Adrenal gland (tissue), 12 donors: Measurements from ENCODE around the gene ADAMTS12. TPM values are rescaled to one million over a fixed set of nuclear protein-coding genes. Genes with fewer than 3 reads are reported as not detected.
"Not testable (repeated sequence)": the region's sequence is repeated elsewhere in the genome, so short reads cannot be mapped to it uniquely, and the experiment has no call there.

Source experiments
- DNase-seq, 7 donors: peaks; one replicate each; pipeline ENCODE4 v3.0.0-alpha.2; 2019 to 2020
- H3K27ac ChIP-seq, 5 donors: fragments of 200-600 bp; sonication (generic) in 4 of 5; 1 replicate in 3 of 5; 2 replicates in 2 of 5; pipeline versions ENCODE4 v1.5.1 to v1.8.0; 2016 to 2020; ENCODE audit warnings: mild to moderate bottlenecking in 1 of 5
- H3K27me3 ChIP-seq: fragments of 200-600 bp; 2 replicates; pipeline ENCODE4 v1.8.0; 2021
- H3K36me3 ChIP-seq, 2 donors: fragments of 200-600 bp; replicated peaks in 1 of 2; 1 replicate in 1 of 2; 2 replicates in 1 of 2; pipeline versions ENCODE4 v1.5.1 to v1.8.0; 2018 to 2022
- H3K4me1 ChIP-seq, 2 donors: fragments of 200-600 bp; replicated peaks in 1 of 2; 1 replicate in 1 of 2; 2 replicates in 1 of 2; pipeline versions ENCODE4 v1.5.1 to v1.8.0; 2018 to 2021
- H3K4me3 ChIP-seq, 4 donors: fragments of 200-600 bp; sonication (generic) in 3 of 4; one replicate each; pipeline ENCODE4 v1.5.1; 2016 to 2018
- H3K9me3 ChIP-seq, 3 donors: fragments of 200-600 bp; sonication (generic) in 1 of 3; replicated peaks in 1 of 3; 1 replicate in 2 of 3; 2 replicates in 1 of 3; pipeline versions ENCODE4 v1.5.1 to v1.8.0; 2016 to 2021
- CTCF ChIP-seq, 6 experiments: fragments of 450-650 bp in 4 of 6; fragments of 200-600 bp in 2 of 6; sonication (generic) in 1 of 6; IDR thresholded peaks; 1 replicate in 5 of 6; 2 replicates in 1 of 6; pipeline versions ENCODE4 v1.5.1 to v1.8.0; 2016 to 2021; ENCODE audit warnings: antibody characterized with exemption in 6 of 6, mild to moderate bottlenecking in 2 of 6, moderate library complexity in 1 of 6
- POLR2A ChIP-seq, 2 donors: fragments of 450-650 bp; IDR thresholded peaks; one replicate each; pipeline ENCODE4 v1.6.1; 2017; ENCODE audit warnings: antibody characterized with exemption in 2 of 2, mild to moderate bottlenecking in 2 of 2, moderate library complexity in 1 of 2
- WGBS, 4 donors: extraction: QIAGEN DNeasy Blood & Tissue Kit in 2 of 4; methylation state at CpG; one replicate each; pipeline versions ENCODE4 v1.1.5 to v1.1.7; 2013 to 2017; 5-methylcytosine and 5-hydroxymethylcytosine counted together
- intact Hi-C, 2 donors: fragments of 100-400 bp; cut with DNase I; formaldehyde crosslinking; loops; one replicate each; pipeline versions ENCODE4 v1.14.1 to v1.15.0; 2022 to 2023
- polyA plus RNA-seq, 3 donors: library from polyadenylated mRNA; stranded (reverse); fragments of 200-250 nt in 2 of 3; fragments of 350-450 nt in 1 of 3; fragmentation: Illumina TruSeq in 1 of 3; extraction: RNeasy Lipid Tissue Mini Kit (QIAGEN cat#74804) in 1 of 3; gene quantifications; one replicate each; pipeline ENCODE4 v1.2.3, GENCODE V29; 2013 to 2014
- total RNA-seq, 9 donors: library from RNA; depleted of rRNA in 4 of 9; stranded (reverse); fragments of >200 nt in 4 of 9; fragments of 120-200 nt in 1 of 9; fragmentation: NEBNext Ultra II Directional in 1 of 9; extraction: Animal tissue kit (Norgen Biotek cat#: 25700) in 1 of 9; gene quantifications; one replicate each; pipeline versions ENCODE4 v1.1.0 to v1.2.4, GENCODE V29; 2013 to 2023
- donor health status: healthy with polysubstance abuse.
- donor health status: Bipolar disorder and iron deficiency.
- donor health status: DM: yes; HTN: yes; CAD: no.
- donor health status: DM: no; HTN: no; CAD: no.
- donor health status: DM: no; HTN: no; CAD: no.
- donor health status: DM: yes; HTN: yes; CAD: no.

ADAMTS12 gene
- total and polyA plus RNA-seq, 12 donors = 1.9 to 76.1 (median 10.5) TPM

GRCh38 chr5:33927685-33928084 lies 35.9 kb upstream of the ADAMTS12 start:
- intact Hi-C loops = no loop called here
- Histone ChIP-seq H3K9me3 (no peaks in the 10 kb centered on the region), H3K4me3 (no peak overlapping the region), H3K27ac (no peak overlapping the region), H3K27me3 (no peaks in the 10 kb centered on the region), H3K4me1 (no peaks in the 10 kb centered on the region), H3K36me3 (no peaks in the 10 kb centered on the region)
- TF ChIP-seq POLR2A (IDR thresholded peaks at IDR 0.05) = no peak
- TF ChIP-seq CTCF (IDR thresholded peaks at IDR 0.05) = no peak
- 40 to 69% (median 60%) methylated on average over 4 of the region's 4 CpGs for WGBS, 4 donors
- DNase-seq = no peak

DNA sequence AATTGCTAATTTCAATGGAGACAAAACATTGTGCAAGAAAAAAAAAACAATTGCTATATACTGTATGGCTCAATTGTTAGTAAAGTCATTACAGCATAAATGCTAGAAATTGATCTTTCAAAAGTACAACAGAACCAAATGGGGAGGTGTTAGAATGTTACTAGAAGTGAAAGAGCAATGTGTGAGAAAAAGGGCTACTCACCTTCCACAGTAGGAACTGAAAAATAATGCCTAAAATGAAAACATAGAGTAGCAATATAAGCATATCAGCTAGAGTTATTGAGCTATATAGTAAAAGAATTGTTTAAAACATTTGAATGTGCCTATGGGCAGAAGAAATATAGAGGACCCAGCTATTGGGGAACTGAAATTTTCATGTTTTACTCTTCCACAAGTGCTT lies 33.5 kb upstream of the ADAMTS12 start:
- Histone ChIP-seq H3K36me3 (no peaks in the 10 kb centered on the region), H3K27ac (no peak overlapping the region), H3K4me1 (no peaks in the 10 kb centered on the region), H3K4me3 (no peak overlapping the region), H3K9me3 (no peaks in the 10 kb centered on the region), H3K27me3 (no peaks in the 10 kb centered on the region)
- intact Hi-C loops = no loop called here
- no peak for TF ChIP-seq CTCF (IDR thresholded peaks at IDR 0.05)
- no peak for TF ChIP-seq POLR2A (IDR thresholded peaks at IDR 0.05)
- no peak for DNase-seq

DNA sequence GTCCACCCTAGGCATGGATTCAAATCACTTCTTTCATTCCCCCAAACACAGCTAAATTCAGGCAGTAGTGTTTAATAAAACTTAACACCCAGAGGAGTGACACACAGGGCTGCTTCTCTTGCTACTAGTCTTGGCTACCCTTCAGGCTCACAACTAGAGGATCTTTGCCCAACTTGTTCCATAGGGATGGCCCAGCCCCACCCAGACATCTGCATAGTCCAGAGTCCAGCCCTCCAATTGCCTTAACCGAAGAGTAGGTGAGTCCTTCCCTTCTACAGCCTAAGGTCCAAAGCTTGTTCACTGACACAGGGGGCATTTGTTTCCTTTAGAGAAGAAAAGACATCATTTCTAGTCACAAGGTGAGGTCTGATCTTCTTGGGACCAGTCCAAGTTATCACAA lies 29.2 kb upstream of the ADAMTS12 start:
- TF ChIP-seq CTCF (IDR thresholded peaks at IDR 0.05) (no peak), POLR2A (IDR thresholded peaks at IDR 0.05) (no peak)
- H3K4me3 ChIP-seq = no peak overlapping the region

GRCh38 chr5:33914844-33915243 lies 23.1 kb upstream of the ADAMTS12 start:
- H3K4me1 ChIP-seq, H3K27me3 ChIP-seq, H3K9me3 ChIP-seq, DNase-seq, H3K36me3 ChIP-seq, H3K27ac ChIP-seq, H3K4me3 ChIP-seq, intact Hi-C loops: not testable (repeated sequence)
- WGBS, 4 donors = 93 to 96% (median 94%) methylated on average over 3 of the region's 3 CpGs

More for the DNA sequence above, 29.2 kb upstream of the ADAMTS12 start:
- H3K27ac ChIP-seq = no peak overlapping the region
- 79 to 100% (median 89%) methylated on average over 1 of the region's 1 CpG for WGBS, 4 donors
- DNase-seq = no peak
- peaks cover 0 to 6% (median 0%) of the 10 kb centered on the region in 3 donors for H3K9me3 ChIP-seq
- H3K27me3 ChIP-seq = no peaks in the 10 kb centered on the region
- no peaks in the 10 kb centered on the region for H3K36me3 ChIP-seq
- H3K4me1 ChIP-seq = no peaks in the 10 kb centered on the region
- intact Hi-C loops = no loop called here

GRCh38 chr5:33906248-33906647 lies 14.5 kb upstream of the ADAMTS12 start:
- H3K27ac ChIP-seq, H3K4me3 ChIP-seq, H3K36me3 ChIP-seq, H3K27me3 ChIP-seq, H3K4me1 ChIP-seq, DNase-seq, intact Hi-C loops: not testable (repeated sequence)
- 78 to 87% (median 83%) methylated on average over 7 of the region's 7 CpGs for WGBS, 4 donors
- H3K9me3 ChIP-seq = peaks cover 0 to 10% (median 0%) of the 10 kb centered on the region in 3 donors
